ENCODE data around the gene MUC3A.

- TF ChIP-seq CTCF (IDR thresholded peaks at IDR 0.05; ENCODE audit: poor library complexity), result no peak
- no peak for TF ChIP-seq EZH2 (IDR thresholded peaks at IDR 0.05; ENCODE audit: borderline replicate concordance)
- TF ChIP-seq EZH2phosphoT487 (IDR thresholded peaks at IDR 0.05; ENCODE audit: low read depth, severe bottlenecking, unreplicated experiment), result no peak
Observed at GRCh38 chr7:100942045-100942774, 7.1 kb upstream of the MUC3A start.
